Islet precursor cell (in vitro differentiated cells): ENCODE measurements around the gene UBE2J2.

Experiments used
- DNase-seq: peaks from one replicate; pipeline ENCODE4 v3.0.0-alpha.2; 2018

UBE2J2 gene

DNA sequence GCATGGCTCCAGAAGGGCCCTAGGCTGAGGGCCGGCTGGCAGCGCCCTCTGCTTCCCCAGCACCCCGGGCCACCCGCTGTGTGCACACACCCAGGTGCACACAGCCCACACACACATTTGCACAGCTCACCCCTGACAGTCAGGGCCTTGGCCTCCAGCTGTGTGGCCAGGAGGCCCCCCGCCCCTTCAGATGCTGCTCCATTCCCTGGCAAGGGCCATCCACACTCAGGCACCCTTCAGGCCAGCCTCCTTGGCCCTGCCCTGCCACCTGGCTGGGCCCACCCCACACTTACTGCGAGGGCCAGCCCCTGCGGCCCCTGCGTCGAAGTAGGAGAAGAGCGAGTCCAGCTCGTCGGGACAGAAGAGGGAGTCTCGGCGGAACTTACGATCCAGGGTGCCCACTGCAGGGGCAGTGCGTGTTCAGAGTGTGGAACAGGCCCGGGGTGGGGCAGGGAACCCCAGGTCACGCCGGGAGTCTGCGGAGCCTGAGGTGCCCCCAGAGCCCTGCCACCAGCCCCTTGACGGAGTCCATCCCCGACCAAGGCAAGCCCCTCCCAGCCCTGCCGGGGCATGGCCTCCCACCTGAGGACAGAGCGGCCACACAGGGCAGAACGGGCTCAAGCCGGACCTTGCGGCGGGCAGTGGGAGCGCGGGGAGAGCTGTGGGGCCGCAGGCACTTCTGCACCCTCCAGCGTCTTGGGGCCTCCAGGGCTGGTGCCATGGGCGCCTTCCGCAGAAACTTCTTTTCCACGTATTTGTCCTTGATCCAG, 21.7 kb upstream of the UBE2J2 start:
- no peak for DNase-seq

GRCh38 chr1:1294250-1294890, 20.7 kb upstream of the UBE2J2 start:
- no peak for DNase-seq

DNA sequence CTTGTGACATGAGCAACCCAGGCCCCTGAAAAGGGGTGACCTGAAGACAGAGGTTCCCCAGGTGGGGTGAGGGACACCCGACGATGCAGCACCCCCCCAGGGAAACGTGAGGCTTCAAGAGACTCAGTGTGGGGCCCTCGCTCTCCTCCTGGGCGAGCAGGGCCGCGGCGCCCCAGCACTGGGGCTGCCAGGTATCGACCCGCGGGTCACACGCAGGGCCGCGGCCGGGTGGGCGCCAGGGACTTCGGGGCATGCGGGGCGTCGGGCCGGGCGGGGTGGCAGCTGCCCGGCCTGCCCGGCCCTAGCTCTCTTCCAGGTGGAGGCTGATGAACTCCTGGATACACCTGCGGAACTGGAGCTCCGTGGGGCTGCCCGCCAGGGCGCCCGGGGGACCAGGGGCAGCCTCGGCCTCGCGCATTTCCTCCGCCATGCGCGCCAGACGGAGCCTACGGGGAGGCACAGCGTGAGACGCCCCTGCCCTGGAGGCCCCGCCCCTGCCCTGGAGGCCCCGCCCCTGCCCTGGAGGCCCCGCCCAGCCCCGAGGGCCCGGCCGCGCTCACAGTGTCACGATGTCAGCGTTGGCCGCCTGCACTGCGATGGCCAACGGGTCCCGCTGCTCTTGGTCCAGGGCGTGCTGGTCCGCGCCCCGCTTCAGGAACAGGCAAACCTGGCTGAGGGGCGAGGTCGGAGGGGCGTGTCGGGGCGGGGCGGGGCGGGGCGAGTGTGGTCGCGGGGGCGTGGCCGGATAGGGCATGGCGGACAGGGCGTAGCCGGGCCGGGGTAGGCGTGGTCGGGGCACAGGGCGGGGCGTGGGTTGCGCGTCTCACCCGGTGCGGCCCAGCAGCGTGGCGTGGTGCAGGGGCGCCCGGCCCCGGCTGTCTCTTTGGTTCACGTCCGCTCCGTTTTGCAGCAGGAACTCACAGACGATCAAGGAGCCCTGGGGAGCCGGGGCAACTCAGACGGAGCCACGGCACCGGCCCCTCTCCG, 19.9 kb upstream of the UBE2J2 start:
- DNase-seq = no peak

- no peak for DNase-seq
Measured at GRCh38 chr1:1292851-1293250, 19.2 kb upstream of the UBE2J2 start.

DNA sequence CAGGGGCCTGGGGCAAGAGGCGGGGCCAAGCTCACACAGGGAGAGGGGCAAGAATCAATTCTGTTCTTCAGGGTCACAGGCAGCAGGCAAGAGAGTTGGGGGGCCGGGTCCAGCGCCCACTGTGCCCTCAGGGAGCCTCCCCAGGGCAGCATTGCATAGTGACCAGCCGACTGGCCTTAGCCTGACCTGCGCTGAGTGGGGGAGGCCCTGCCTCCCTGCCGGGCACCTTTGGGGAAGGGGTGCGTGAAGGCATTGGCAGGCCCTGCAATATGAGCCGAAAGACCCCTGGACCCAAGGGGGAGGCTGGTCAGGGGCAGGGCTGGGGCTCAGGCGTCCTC, 18.8 kb upstream of the UBE2J2 start:
- DNase-seq = no peak

DNA sequence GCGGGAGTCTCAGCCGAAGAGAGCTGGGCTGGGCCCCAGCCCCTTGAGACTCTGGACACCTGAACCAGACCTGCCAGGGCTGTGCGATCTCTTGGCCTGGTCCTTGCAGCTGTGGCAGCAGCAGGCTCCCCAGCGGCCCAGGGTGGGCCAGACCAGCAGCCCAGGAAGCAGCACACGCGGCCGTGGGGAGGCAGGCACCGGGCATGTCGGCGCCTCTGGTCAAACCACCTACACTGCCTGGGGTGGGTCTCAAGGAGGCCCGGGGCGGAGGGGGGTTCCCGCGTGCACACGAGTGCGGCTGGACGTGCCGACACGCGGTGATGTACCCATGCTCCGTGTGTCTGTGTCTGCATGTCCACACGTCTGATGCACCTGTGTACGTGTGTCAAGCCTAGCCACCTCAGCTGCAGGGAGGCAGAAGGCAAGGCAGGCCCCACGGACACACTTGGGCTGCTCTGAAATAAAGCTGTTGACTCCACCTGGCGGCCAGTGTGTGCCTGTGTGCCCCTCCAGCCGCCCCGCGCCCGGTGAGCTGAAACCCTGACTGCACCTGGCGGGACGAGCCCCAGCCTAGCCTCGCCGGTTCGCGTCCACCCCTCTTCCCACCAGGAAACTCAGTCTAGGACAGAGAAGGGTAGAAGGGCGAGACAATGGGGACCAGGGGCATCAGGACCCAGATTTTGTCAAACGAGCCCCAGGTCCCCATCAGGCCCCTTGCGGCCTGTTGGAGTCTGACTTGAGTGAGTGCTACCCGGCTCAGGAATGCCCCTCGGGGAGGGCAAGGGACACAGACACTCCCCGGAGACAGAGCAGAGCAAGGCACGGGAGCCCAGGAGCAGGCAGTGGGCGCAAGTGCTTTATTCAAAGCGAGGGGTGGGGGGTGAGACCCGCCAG, 18.1 kb upstream of the UBE2J2 start:
- peak; percentile 90 for DNase-seq

DNA sequence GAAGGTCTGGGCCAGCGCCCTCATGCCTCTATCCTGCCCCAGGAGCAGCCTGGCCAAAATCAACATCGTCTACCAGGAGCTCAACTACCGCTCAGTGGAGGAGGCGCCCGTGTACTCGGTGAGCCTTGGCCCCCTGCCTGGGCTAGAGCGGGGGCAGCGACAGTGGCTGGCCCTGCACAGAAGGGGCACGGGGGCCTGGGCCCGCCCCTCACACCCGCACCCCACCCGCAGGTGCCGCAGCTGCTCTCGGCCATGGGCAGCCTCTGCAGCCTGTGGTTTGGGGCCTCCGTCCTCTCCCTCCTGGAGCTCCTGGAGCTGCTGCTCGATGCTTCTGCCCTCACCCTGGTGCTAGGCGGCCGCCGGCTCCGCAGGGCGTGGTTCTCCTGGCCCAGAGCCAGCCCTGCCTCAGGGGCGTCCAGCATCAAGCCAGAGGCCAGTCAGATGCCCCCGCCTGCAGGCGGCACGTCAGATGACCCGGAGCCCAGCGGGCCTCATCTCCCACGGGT, 17.4 kb upstream of the UBE2J2 start:
- no peak for DNase-seq

DNA sequence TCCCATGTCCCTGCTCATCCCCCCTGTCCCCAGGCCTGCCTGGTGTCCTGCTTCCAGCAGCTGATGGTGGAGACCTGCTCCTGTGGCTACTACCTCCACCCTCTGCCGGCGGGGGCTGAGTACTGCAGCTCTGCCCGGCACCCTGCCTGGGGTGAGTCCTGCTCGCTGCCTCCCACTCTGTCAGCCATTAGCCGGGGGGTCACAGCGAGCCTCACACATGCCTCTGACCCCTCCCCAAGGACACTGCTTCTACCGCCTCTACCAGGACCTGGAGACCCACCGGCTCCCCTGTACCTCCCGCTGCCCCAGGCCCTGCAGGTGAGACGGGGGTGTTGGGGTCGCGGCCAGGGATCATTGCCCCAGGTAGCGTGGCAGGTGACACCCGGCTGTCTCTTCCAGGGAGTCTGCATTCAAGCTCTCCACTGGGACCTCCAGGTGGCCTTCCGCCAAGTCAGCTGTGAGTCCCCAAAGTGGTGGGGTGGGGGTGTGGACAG, 16.6 kb upstream of the UBE2J2 start:
- DNase-seq = peak; percentile 92

DNA sequence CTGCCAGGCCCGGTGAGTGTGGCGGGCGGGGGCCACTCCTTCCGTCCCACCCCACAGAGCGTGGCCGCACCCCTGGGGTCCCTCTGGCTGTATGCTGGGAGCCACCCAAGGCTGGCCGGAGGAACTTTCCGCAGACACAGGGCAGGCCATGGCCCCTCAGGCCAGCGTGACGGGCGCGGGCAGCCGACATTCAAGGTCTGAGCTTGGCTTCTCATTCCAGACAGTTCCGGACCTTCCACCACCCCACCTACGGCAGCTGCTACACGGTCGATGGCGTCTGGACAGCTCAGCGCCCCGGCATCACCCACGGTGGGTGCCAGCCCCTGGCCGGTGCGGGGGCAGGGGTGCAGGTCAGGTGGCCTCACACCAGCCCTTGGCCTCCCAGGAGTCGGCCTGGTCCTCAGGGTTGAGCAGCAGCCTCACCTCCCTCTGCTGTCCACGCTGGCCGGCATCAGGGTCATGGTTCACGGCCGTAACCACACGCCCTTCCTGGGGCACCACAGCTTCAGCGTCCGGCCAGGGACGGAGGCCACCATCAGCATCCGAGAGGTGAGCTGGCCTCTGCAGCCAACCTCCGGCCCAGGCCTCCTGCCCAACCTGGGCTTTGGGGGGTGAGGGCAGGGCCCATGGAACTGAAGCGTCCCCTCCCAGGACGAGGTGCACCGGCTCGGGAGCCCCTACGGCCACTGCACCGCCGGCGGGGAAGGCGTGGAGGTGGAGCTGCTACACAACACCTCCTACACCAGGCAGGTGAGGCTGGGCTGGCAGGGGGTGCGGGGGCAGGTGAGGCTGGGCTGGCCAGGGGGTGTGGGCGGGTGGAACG, 13.8 kb upstream of the UBE2J2 start:
- DNase-seq = no peak

- DNase-seq = no peak
Measured at GRCh38 chr1:1286313-1287261, 12.9 kb upstream of the UBE2J2 start.

DNA sequence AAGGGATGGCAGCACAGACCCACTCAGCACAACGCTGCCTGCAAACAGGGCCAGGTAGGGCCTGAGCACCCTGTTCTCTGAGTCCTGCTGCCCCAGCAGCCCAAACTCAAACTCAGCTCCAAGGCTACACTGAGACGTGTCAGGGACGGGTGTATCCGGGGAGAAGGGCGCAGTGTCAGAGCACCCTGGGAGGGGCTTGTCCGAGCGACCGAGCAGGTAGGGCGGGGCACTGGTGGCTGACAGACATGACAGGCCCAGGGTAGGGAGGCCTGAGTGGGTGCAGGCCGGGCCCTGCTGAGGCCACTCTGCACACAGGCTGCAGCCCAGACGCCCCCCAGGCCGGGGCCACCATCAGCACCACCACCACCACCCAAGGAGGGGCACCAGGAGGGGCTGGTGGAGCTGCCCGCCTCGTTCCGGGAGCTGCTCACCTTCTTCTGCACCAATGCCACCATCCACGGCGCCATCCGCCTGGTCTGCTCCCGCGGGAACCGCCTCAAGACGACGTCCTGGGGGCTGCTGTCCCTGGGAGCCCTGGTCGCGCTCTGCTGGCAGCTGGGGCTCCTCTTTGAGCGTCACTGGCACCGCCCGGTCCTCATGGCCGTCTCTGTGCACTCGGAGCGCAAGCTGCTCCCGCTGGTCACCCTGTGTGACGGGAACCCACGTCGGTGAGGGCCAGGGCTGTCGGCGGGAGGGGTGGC, 12.1 kb upstream of the UBE2J2 start:
- DNase-seq = no peak

DNA sequence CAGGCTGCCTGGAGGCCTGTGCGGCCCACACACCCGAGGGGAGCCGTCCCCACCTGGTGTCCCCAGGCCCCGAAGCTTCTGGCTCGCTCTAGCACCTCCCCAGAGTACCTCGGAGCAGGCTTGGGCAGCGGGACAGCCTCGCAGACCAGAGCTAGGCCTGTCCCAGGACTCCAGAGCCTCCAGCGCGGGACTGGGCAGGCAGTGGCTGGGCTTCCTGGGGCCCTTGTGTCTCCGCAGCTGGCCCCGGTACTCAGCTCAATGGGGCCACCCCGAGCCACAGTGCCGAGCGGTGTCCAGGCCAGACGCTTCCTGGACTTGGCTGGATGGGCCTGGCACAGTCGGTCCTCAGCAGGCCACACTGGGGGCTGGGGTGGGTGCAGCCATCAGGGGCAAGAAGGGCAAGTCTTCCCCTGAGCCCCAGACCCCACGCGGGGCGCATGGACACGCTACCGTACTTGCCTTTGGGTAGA, 11.5 kb upstream of the UBE2J2 start:
- DNase-seq = no peak

DNA sequence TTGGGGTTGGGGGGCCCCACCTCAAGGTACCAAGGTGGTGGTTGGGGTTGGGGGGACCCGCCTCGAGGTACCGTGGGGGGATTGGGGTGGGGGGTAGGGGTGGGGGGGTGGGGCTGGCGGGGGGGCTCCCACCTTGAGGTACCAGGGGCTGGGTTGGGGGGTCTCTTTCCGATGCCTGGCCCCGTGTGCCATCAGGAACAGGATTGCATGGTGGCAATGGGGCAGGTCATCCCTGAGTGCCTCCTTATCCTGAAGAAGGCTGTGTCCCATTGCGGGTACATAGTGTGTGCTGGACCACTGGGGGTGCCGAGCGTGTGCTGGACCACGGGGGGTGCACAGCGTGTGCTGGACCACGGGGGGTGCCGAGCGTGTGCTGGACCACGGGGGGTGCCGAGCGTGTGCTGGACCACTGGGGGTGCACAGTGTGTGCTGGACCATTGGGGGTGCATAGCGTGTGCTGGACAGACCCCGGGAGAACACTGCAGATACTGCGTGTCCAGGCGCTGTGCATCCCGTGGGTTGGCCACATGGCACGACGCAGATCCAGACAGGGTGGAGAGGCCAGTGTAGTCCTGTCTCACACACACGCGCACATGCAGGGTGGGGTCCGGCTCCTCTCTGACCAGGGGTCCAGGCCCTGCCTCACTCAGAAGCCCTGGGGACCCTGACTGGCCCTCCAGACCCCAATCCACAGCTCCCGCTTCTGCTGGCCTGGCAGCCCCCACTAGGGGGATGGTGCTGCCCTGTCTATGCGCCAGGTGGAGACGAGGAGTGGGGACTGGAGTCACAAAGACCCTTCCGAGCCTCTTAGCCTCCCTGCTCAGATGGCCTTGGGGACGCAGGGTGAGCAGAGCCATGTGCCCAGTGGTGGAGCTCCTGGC, 10.8 kb upstream of the UBE2J2 start:
- DNase-seq = no peak

- DNase-seq = no peak
Measured at GRCh38 chr1:1283821-1284220, 10.2 kb upstream of the UBE2J2 start.

GRCh38 chr1:1282998-1283397, 9.3 kb upstream of the UBE2J2 start:
- no peak for DNase-seq

DNA sequence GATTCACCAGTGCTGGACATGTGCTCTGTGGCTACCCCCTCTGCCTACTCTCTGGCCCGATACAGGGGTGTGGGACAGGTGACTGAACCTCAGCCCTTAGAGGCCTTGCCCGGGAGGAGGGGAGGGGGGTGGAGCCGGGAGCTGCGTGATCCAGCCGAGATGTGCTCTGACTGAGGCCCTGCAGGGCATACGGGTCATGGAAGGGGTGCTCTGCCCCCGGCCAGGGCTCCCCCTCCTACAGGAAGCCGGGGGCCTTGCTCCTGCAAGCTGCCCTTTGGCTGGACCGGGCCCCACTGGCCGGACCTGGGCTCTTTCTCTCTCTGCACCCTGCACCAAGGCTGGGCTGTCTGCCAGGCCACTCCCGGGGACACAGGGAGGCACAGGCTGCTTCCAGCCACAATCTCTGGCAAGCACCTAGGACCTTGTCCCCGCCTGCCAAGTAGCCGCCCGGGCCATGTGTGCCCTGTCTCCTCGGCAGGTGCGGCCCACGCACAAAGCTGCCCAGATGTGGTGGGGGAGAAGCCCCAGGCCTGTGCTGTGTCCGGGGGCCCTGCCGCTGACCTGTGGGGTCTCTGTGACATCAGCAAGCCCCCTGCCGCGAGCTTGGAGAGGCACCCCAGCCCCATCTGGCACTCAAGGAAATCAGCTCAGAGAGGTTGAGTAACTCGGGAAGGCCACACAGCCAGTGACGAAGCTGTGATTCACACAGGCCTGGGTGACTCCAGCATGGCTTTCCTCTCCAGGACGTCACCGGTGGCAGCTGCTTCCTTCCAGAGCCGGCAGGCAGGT, 8.1 kb upstream of the UBE2J2 start:
- DNase-seq = no peak

GRCh38 chr1:1280782-1281481, 7.3 kb upstream of the UBE2J2 start:
- no peak for DNase-seq
